GM18909 (cell line): Measurements from ENCODE around the gene DHCR24.

Source experiments
- ATAC-seq: cut with Tn5 transposase; IDR thresholded peaks from one replicate; pipeline ENCODE4 v1.9.1; 2021; ENCODE audit warnings: mild to moderate bottlenecking; ENCODE audit not compliant: unreplicated experiment, poor library complexity

DHCR24 gene

GRCh38 chr1:54825696-54826095, 61.3 kb downstream of the DHCR24 start:
- no peak for ATAC-seq

GRCh38 chr1:54823670-54824069, 63.3 kb downstream of the DHCR24 start:
- no peak for ATAC-seq

DNA sequence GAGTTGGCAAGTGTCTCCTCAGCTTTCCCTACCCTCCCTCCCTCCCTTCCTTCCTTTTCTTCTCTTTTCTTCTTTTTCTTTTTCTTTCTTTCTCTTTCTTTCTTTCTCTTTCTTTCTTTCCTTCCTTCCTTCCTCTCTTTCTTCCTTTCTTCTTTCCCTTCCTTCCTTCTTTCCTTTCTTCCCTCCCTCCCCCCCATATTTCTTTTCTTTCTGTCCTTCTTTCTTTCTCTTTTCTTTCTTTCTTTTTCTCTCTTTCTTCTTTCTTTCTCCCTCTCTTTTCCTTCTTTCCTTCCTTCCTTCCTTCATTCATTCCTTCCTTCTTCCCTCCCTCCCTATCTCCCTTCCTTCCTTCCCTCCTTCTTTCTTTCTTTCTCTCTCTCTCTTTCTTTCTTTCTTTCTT, 67.3 kb downstream of the DHCR24 start:
- no peak for ATAC-seq

- ATAC-seq: no peak
Measured at GRCh38 chr1:54819195-54819536, 67.8 kb downstream of the DHCR24 start.

DNA sequence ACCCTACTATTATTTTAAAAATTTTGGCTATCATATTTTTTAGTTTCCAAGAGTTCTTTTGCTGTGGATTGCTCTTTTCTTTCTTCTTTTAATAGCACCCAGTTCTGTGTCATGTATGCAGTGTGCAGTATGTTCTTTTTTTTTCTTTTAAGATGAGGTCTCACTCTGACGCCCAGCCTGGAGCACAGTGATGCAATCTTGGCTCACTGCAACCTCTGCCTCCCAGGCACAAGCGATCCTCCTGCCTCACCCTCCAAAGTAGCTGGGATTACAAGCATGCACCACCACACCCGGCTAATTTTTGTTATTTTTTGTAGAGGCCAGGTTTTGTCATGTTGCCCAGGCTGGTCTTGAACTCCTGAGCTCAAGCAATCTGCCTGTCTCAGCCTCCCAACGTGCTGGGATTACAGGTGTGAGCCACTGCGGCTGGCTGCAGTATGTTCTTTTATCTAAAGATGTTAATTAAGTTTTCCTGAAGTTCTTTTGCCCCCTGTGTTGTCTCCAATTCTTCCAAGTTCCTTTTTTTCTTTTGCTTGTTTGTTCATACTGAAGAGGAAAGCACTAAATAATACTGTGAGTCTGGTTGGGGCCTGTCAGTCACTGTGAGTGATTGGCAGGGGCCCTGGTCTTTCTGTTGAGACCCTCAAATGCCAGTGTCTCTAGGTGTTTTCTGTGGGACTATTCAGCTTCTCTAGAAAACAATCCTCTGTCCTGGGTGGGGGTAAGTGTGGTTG, 68.4 kb downstream of the DHCR24 start:
- ATAC-seq: no peak

DNA sequence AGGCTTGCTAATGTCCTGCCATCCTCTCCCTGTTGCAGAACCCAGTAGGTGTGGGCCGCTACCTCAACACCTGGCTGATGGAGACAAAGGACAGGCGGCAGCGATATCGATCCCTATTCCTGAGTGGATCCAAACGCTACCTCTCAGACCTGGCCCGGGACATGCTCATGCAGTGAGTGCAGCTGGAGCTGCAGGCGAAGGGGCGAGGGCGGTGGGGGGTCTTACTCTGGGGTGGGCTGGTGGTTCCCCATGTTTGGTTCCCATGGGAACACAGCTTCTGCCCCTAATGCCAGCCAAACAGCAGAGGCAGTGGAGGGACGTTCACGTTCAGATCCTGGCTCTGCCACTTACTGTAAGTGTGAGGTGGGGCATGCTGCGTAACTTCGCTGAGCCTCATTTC, 70.0 kb downstream of the DHCR24 start:
- no peak for ATAC-seq

- ATAC-seq: no peak
Measured at GRCh38 chr1:54816130-54816529, 70.9 kb downstream of the DHCR24 start.

DNA sequence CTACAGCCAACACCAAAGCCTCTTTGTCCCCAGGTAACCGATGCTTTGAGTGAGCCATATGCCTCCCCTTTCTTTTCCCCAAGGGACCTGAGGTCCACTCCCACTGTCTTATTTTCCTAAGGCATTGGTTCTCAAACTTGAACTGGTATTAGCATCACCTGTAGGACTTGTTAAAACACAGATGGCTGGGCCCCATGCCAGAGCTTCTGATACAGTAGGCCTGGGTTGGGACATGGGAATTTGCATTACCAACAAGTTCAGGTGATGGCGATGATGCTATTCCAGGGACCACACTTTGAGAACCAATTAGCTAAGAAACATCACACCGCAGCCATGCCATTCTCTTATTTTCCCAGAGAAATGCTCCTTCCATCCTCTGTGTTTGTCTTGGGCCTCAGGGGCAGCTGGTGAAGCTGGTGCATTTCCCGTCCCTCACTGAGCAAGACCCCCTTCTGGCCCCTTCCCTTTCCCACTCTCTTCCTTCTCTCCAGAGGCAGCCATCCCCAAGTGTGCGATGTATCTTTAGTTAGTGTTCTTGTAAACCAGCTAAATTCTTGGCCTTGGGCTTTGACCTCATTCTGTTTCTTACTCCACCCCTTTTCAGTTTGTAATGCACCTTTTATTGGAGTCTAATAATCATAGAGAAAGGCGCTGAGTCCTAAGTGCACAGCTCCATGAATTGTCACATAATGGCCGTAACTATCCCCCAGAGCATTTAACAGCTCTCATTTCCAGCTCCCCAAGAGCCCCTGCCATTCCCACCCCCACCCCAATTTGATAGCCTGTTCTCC, 71.7 kb downstream of the DHCR24 start:
- no peak for ATAC-seq

DNA sequence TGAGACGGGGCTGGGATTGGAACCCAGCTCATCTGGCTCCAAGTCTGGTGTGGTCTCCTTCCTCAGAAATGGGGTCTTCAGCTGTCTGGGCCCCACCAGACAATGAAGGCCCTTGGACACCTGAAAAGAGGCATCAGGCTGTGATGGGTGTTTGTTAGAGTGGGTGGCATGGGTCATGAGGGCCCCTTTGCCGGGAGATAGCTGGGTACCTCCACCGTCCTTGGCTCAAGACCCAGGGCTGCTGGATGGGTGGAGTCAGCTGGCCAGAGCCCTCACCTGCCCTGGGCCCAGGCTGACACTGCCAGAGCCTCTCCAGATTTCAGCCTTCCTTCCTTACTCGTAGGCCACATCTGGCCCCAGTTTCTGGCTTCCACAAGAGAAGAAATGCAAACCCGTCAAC, 72.4 kb downstream of the DHCR24 start:
- no peak for ATAC-seq

DNA sequence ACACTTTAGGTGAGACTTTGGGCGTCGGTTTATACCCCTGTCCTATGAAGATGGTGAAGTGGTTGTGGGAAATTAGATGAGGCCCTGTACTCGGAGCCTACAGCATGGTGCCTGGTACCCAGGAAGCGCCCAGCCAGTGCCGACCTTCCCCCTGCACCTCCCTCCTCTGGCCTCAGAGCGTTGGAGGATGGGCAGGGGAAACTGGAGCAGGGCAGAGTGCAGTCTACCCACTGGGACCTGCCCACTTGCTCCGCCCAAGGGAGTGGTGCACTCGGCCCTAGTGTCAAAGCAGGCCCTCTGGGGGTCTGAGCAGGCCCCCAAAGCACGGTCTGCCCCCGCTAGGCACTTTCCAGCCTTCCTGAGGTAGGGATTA, 72.9 kb downstream of the DHCR24 start:
- no peak for ATAC-seq

GRCh38 chr1:54813485-54814125, 73.4 kb downstream of the DHCR24 start:
- ATAC-seq: no peak

DNA sequence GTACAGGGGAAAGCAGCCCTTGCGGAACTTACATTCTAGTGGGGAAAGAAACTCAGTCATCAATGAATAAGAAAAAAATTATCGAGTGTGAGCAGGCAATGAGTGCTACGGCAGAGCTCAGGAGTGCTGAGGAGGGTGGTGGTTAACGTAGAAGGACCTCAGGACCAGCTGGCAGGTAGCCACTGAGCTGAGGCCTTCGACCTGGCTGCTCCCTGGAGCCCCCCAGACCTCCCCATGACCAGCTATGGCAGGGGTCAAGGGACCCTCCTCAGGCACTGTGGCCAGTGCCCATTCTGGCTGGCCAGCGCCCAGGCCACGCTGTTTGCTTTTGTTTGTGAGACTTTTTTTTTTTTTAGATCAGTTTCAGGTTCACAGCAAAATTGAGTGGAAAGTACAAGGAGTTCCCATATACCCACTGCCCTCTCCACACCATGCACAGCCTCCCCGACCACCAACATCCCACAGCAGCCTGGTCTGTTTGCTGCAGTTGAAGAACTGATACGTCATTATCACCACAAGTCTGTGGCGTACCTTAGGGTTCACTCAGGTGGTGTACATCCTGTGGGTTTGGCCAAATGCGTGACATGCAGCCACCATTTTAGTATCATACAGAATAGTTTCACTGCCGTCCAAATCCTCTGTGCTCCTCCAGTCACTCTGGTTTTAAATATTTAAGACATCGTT, 74.1 kb downstream of the DHCR24 start:
- ATAC-seq: no peak

DNA sequence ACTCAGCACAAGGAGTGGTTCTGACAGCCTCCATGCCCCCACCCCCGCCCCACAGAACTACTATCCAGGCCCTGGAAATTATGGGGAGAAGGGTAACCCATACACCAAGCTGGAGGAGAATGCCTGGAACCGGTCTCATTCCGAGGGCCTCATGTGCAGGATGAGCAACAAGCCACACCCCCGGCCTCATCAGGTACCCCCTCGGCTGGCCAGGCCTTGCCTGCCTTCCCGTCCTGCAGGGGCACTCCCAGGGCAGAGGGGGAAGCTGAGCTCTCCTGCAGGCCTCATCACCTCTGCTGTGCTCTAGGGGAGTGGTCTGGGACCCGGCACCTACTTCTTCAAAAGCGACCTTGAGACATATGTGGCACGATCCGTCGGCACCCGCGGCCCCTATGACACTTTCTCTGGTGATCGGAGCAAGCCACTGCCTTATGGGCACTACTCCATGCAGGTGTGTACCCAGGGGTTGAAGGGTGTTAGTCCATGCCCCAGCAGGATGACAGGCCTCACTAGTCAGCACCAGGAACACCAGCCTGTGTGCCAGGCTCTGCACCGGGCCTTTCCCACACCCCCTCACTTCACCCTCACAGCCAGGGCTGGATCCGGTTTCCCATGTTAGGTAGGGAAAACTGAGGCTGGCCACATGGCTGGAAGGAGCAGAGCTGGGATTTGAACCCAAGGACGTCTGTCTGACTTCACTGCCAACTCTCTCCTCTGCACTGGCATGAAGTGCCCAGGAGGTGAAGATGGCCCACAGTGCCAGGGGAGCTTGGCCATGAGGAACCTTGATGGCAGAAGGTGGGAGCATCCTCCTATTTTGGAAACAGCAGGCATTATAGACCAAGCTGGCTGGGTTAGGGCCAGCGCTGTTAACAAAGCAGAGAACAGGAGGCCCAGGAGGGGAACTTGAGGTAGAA, 75.0 kb downstream of the DHCR24 start:
- ATAC-seq: no peak

DNA sequence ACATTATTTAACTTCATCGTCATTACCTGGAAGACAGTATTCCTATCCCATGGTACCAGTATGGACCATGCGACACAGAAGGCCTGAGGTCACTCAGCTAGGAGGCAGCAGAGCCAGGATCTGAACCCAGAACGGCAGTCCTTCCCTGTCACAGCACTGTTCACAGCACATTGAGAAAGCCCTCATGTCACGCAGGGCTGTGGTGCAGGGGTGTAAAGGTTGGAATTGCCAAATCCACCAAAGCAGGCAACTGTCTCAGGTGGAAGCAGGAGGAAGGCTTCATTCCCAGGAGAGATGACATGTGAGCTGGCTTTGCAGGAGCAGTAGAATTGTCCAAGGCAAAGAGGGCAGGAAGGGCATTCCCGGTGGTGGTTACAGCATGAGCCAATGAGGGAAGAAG, 75.9 kb downstream of the DHCR24 start:
- no peak for ATAC-seq

GRCh38 chr1:54810153-54810942, 76.6 kb downstream of the DHCR24 start:
- peak; percentile 71 for ATAC-seq

DNA sequence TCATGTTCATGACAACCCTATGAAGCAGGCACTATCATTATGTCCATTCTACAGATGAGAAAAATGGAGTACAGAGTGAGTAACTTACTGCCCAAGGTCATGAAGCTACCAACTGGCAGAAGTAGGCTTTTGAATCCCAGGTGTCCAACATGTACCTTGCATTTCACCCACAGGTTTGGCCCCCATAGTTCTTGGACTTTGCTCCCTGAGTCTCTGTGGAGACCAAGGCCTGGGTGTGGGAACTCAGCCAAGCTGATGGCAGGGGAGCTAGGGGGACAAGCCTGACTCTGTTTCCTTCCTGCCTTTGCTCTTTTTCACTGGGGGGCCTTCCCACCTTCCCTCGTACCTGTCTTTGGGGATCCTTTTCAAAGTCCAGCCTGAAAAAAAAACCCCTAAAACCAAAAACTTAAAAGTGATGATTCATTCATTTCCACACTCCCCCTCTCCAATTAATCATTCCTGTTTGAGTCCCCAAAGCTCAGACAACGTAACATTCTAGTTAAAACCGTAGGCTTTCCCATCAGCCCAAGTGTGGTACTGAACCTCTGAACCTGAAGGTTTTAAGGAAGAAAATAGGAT, 77.4 kb downstream of the DHCR24 start:
- no peak for ATAC-seq

DNA sequence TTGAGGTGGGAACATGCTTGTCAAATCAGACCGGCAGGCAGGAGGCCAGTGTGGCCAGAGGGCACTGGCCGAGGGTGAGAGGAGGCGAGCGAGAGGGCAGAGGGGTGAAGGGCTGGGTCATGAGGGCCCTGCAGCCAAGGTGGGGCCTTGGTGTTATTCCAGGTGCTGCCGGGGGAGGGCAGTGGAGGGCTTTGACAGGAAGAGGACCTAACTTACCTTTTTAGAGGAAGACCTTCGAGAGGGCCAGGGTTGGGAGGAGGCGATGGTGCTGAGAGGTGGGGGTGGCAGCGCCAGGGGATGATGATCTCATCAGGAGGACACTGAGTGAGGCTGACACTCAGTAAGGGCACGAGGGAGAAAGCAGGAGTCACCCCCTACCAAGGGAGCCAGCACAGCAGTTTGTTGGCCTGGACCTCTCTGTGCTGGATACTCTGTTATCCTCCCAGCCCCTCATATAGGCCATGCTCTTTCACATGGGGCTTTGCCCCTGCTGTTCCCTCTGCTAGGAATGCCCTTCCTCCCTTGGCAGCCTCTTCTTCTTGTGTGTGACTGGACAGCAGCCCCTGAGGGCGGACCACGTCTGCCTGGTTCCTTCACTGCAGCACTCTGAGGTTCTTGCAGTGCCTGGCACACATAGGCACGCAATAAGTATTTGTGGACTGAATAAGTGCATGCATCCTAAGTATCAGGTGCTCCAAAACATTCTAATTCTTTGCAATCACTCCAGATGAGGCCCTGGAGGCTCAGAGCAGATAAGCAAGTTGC, 78.4 kb downstream of the DHCR24 start:
- no peak for ATAC-seq

DNA sequence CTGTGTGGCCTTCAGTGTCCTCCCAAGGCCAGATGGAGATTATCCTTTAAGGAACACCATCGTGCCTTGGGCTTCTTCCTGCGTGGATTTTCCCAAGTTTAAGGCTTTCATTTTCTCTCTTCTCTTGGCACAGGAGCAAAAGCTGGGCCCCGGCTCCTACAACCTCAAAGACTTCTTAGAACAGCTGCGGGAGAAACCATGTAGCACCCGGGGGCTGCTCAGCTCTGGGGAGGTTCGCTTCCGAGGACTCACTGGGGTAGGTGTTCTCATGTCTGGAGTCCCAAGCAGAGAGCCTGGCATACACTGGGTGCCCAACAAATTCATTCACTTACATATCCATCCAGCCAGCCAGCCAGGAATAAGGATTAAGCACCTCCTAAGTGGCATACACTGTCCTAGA, 79.2 kb downstream of the DHCR24 start:
- no peak for ATAC-seq
